ENCODE results near the gene SLAMF8.

SLAMF8 gene

DNA sequence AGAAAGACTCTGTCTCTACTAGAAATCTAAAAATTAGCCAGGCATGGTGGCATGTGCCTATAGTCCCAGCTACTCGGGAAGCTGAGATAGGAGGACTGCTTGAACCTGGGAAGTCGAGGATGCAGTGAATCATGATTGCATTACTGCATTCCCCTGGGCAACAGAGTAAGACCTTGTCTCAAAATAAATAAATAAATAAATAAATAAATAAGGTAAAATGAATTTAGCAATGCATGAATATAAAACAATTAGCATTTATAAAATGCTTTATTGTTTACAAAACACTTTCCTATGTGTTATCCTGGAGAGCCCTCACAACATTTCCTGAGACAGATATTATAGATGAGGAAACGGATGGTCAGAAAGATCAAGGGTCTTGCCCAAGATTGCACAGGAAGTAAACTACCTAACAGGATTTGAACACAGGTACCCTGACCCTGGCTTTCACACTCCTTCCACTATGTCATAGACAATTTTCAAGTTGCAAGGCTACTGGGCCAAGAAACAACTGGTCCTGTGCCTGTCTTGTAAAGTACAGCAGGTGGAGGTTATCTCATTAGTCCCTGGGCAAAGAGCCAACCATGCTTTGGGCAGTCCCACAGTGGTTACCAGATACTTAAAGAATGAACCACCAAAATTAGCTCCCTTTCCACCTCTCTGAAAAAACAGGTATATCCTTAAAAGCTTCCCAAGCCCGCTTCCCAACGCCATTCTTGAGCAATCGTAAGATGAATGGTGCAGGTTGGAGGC is 51.2 kb downstream of the SLAMF8 start:
- no peak for DNase-seq

DNA sequence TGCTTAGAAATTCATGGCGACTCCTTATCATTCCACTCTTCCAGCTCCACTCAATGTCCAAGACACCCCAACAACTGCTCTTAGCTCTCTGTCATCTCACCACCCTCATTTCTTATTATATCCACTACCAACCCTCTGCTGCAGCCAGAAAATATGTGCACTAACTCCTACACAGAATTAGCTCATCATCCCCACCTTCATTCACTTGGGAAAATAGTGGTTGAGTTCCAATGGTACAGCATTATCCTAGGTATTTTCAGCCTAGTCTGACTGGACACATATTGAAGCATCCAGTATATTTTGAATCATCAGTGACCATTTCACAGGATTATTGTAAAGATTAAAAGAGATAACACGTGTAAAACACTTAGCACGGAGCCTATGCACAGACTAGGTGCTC is 52.5 kb downstream of the SLAMF8 start:
- no peak for DNase-seq

DNA sequence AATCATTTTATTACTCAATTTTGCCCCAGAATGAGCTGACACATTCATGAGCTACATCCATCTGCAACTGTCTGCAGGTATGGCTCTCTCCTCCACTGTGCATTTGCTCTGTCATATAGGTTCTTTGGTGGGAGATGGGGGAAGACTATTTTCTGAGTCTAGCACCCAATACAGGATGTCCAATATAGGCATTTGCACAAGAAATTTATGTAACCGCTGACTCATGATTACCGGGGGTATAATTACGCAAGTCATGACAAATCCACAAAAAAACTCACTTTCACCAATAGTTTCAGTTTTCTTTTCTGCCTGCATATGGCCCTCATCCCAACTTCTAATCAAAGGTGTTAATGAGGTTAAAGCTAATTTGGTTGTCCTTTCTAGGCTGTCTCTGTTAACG is 53.3 kb downstream of the SLAMF8 start:
- DNase-seq = no peak

DNA sequence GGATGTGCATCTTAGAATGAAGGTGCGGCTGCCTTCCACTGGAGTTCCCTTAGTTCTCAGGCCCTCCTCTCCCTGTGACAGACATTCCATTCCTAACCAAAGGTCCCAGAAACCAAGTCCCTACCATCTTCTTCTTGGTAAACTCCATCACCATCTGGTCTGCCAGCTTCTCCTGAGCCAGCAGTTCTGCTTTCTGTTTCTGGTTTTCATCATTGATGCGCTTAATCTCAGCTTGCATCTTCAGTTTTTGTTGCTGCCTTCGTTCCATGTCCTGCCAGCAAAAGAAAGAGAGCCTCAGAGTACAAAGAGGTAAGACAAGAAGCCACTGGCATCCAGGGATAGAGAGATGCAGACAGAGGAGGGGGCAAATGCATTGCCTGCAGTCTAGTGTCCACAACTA is 53.8 kb downstream of the SLAMF8 start:
- DNase-seq = no peak

DNA sequence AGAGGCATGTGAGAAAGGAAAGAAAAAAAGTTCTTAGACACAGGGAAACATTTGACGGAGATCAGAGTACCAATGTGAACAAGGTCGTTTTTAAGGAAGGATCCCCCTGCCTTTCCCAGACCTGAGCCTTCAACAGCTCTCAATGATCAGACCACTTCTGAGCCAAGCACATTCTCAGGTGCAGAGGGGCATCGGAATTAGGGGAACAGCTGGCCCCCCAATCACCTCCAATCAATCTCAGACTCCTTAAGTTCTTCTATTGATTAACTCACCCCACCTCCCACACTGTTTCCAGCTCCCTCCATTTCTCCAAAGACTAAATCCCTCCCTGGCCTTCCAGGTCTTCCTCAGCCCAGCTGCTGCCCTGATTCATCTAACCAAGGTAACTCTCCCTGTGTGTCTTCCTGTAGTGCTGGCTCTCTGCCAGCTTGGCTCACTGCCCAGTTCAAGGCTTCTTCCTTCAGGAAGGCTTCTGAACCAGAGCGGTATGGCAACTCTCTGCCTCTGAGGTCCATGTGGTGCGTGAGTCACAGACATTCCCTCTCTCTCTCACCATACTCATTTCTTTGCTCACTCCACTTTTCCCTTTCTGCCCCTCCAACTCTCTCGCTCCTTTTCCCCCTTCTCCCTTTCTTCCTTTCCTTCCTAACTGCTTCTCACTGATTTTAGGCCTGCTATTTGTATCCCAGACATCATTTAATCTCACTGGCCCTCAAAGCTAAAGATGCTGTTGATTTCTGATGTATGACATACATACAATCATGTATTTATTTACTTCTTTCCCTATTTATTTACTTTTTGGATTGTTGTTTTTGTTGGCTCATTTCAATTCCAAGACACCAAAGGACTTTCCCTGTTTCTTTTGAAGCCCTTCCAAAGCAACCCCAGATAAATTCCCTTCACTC is 55.2 kb downstream of the SLAMF8 start:
- DNase-seq = peak; percentile 31

DNA sequence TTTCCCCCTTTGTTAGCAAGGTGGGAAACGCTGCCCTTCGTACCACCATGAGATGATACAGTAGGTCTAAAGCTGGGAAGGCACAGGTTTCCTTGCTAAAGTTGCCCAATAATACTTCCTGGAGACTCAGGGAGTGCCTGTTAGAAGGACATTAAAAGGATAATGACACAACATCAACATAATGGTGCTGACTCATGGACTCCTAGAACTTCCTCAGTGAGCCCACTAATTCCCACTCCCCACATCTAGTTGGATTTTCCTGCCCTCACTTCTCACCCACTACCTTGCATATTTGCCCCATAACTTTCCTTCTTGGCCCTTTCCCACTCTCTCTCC is 55.8 kb downstream of the SLAMF8 start:
- no peak for DNase-seq

DNA sequence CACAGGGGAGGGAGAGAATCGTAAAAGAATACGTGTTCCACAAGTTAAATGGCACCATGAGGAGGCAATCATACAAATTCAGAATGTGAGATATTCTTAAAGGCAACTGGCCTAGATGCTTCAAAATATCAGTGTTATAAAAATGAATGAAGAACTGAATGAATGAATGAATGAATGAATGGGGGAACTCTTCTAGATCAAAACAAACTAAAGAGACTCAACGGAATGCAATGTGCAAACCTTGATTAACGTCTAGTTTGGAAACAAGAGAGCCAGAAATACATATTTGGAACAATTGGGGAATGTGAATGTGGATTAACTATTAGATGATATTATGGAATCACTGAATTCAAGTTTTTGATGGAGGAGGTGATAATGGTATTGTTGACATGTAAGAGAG is 56.5 kb downstream of the SLAMF8 start:
- no peak for DNase-seq

GRCh38 chr1:159884296-159884695 is 57.6 kb downstream of the SLAMF8 start:
- DNase-seq = no peak
